Activated CD4-positive, alpha-beta memory T cell treated with anti-CD3 and anti-CD28 coated beads for 36 hours (primary cell): ENCODE data around the gene RASAL1. TPM values are rescaled to one million over a fixed set of nuclear protein-coding genes. Genes with fewer than 3 reads are reported as not detected.

Source experiments
- microRNA-seq: library from miRNA; unstranded; fragments of <30 nt; microRNA quantifications from one replicate; pipeline ENCODE4 v1.2.0, GENCODE V29; 2022; ENCODE audit warnings: borderline number of aligned reads, borderline microRNAs expressed, borderline replicate concordance
- total RNA-seq, 2 experiments: library from RNA; stranded (reverse); gene quantifications; one replicate each; pipeline ENCODE4 v1.2.3, GENCODE V29; 2021

RASAL1 gene
- total RNA-seq, 2 experiments from 2014 or later = 4.4 to 4.9 TPM

Small RNA genes within 50 kb of the gene (microRNA-seq; reads per million reads assigned to microRNA genes)
- 1.6 reads per million for gene MIR7106

Other genes starting within 250 kb of the RASAL1 start
- 10 to 100 TPM; 46.0 to 49.1 TPM for gene OAS1, start 228.8 kb downstream of the RASAL1 start, total RNA-seq
- gene OAS3, start 197.3 kb downstream of the RASAL1 start, total RNA-seq = 10 to 100 TPM; 34.6 to 37.1 TPM
- gene OAS2, start 157.2 kb downstream of the RASAL1 start, total RNA-seq = 100 to 1,000 TPM; 140 to 148 TPM
- 10 to 100 TPM; 11.0 to 12.4 TPM for gene DTX1, start 79.0 kb downstream of the RASAL1 start, total RNA-seq
- gene CFAP73, start 14.0 kb upstream of the RASAL1 start, total RNA-seq = under 1 TPM; 0.90 to 0.94 TPM
- 100 to 1,000 TPM; 107 to 109 TPM for gene DDX54, start 49.7 kb upstream of the RASAL1 start, total RNA-seq
- 10 to 100 TPM; 18.7 to 22.0 TPM for gene RITA1, start 50.0 kb upstream of the RASAL1 start, total RNA-seq
- 10 to 100 TPM; 44.0 to 51.6 TPM for gene TPCN1, start 85.7 kb upstream of the RASAL1 start, total RNA-seq
- gene SLC8B1, start 199.3 kb upstream of the RASAL1 start, total RNA-seq = 10 to 100 TPM; 21.5 to 22.0 TPM
- 10 to 100 TPM; 18.3 to 18.8 TPM for gene PLBD2, start 222.8 kb upstream of the RASAL1 start, total RNA-seq